ENCODE measurements around the gene RIPOR3. TPM values are rescaled to one million over a fixed set of nuclear protein-coding genes. Genes with fewer than 3 reads are reported as not detected.

RIPOR3 gene
- total RNA-seq, 1 donor from 2014 or later, result 0.12 TPM

DNA sequence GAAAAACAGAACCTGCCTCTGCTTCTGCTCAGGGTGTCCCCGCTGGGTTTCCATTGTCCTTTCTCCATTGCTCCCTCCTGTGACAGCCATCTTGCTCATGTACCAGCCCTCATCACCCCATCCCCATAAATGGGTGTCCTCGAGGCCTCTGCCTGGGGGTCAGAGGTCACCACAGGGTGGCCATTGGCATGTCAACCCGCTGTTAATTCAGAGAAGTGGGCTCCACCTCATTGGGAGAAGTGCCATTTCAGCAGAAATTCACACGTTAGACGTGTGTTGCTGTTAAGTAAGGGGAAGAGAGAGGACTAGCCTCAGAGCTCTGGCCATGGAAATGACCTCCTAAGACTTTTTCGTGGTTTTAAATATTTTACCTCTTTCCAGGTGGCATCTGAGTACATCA lies 109.2 kb downstream of the RIPOR3 start:
- peak; percentile 36 for DNase-seq (ENCODE audit: low spot score)
- peaks cover 23% of the 10 kb centered on the region for H3K36me3 Mint-ChIP-seq (ENCODE audit: low read depth)

DNA sequence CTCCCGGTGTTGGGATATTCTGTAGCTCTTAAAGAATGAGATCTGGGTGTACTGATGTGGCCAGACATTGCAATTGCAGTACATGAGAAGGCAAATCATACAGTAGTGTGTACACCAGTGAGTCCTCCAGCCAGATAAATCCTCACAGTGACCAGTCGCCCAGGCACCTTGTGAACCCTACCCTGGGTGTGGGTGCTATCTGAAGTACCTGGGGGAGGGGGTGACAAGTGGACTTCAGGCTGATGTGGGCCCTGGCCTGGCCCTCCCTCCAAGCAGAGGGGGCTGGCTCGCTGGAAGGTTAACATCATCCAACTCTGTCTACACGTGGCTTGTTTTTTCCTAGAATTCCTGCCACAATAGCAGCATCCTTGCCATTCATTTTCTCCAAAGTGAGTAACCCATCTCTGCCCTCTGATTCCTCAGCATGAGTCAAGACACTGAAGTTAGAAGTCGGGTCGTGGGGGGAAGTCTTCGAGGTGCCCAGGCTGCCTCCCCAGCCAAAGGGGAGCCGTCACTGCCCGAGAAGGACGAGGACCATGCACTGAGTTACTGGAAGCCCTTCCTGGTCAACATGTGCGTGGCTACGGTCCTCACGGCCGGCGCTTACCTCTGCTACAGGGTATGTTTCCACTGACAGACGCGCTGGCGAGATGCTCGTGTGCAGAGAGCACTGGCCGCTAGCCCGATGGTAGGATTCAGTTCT lies 110.3 kb downstream of the RIPOR3 start:
- TF ChIP-seq, protein P1, sequence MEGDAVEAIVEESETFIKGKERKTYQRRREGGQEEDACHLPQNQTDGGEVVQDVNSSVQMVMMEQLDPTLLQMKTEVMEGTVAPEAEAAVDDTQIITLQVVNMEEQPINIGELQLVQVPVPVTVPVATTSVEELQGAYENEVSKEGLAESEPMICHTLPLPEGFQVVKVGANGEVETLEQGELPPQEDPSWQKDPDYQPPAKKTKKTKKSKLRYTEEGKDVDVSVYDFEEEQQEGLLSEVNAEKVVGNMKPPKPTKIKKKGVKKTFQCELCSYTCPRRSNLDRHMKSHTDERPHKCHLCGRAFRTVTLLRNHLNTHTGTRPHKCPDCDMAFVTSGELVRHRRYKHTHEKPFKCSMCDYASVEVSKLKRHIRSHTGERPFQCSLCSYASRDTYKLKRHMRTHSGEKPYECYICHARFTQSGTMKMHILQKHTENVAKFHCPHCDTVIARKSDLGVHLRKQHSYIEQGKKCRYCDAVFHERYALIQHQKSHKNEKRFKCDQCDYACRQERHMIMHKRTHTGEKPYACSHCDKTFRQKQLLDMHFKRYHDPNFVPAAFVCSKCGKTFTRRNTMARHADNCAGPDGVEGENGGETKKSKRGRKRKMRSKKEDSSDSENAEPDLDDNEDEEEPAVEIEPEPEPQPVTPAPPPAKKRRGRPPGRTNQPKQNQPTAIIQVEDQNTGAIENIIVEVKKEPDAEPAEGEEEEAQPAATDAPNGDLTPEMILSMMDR (IDR thresholded peaks at IDR 0.05), result no peak
- H3K4me1 Mint-ChIP-seq (ENCODE audit: low read depth), result no peaks in the 10 kb centered on the region
- no peak overlapping the region for H3K4me3 Mint-ChIP-seq (ENCODE audit: unreplicated experiment)
- H3K36me3 Mint-ChIP-seq (ENCODE audit: low read depth), result peaks cover 20% of the 10 kb centered on the region
- H3K9me3 Mint-ChIP-seq (ENCODE audit: low read depth), result no peaks in the 10 kb centered on the region
- H3K27me3 Mint-ChIP-seq (ENCODE audit: low read depth), result no peaks in the 10 kb centered on the region
- no peak for DNase-seq (ENCODE audit: low spot score)
- no peak overlapping the region for H3K27ac Mint-ChIP-seq (ENCODE audit: unreplicated experiment)

More for the DNA sequence above, 109.2 kb downstream of the RIPOR3 start:
- Mint-ChIP-seq H3K27me3 (ENCODE audit: low read depth) (no peaks in the 10 kb centered on the region), H3K27ac (ENCODE audit: unreplicated experiment) (no peak overlapping the region), H3K4me3 (ENCODE audit: unreplicated experiment) (no peak overlapping the region), H3K4me1 (ENCODE audit: low read depth) (no peaks in the 10 kb centered on the region), H3K9me3 (ENCODE audit: low read depth) (no peaks in the 10 kb centered on the region)
- TF ChIP-seq, protein P1 (IDR thresholded peaks at IDR 0.05), result no peak

DNA sequence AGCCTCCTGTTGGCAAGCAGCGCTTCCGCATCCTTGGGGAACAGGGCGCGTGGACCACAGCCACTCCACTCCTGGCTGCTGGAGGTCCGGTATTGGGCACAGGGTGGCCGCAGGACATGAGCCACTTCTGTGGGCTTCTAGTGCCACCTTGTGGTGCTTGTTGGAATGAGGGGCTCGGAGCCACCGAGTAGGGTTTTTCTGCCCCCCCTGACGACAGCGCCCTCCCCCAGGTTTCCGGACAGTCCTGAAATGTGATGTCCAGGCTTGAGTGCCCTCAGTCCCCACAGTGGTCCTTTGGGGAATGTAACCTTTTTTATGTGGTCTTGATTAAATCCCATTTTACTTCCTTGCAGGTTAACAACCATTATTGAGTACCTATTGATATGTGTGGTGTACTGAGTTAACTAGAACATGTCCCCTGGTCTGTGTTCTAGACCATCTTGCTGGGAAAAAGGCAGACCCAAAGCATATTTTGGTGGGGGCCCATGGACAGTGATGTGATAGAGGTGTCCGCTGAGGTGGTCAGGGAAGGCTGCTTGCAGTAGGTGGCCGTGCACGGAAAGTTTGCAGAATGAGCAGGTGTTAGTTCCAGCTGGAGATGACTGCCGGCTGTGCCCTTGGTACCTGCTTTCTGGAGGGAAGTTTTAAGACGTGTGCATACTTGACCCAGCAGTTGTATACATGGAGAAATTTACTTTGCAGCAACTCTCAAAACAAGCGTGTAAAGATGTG lies 111.2 kb downstream of the RIPOR3 start:
- H3K4me1 Mint-ChIP-seq (ENCODE audit: low read depth), result no peaks in the 10 kb centered on the region
- no peak overlapping the region for H3K27ac Mint-ChIP-seq (ENCODE audit: unreplicated experiment)
- peaks cover 22% of the 10 kb centered on the region for H3K36me3 Mint-ChIP-seq (ENCODE audit: low read depth)
- DNase-seq (ENCODE audit: low spot score), result no peak
- TF ChIP-seq, protein P1 (IDR thresholded peaks at IDR 0.05), result peak; percentile 92
- H3K9me3 Mint-ChIP-seq (ENCODE audit: low read depth), result no peaks in the 10 kb centered on the region
- H3K4me3 Mint-ChIP-seq (ENCODE audit: unreplicated experiment), result no peak overlapping the region
- H3K27me3 Mint-ChIP-seq (ENCODE audit: low read depth), result no peaks in the 10 kb centered on the region

DNA sequence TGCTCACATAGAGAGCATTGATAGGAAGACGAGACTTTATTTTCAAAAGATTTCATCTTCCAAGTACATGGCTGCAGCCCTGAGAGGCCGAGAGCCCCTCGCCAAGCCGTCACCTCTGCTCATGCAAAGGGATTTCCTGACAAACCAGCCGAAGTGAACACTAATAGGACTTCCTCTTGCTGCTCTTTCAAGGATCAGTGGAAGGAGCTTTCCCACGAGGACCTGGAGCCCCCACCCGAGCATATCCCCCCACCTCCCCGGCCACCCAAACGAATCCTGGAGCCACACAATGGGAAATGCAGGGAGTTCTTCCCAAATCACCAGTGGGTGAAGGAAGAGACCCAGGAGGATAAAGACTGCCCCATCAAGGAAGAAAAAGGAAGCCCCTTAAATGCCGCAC lies 111.8 kb downstream of the RIPOR3 start:
- H3K4me3 Mint-ChIP-seq (ENCODE audit: unreplicated experiment), result no peak overlapping the region
- TF ChIP-seq, protein P1 (IDR thresholded peaks at IDR 0.05), result no peak
- no peaks in the 10 kb centered on the region for H3K4me1 Mint-ChIP-seq (ENCODE audit: low read depth)
- H3K27ac Mint-ChIP-seq (ENCODE audit: unreplicated experiment), result no peak overlapping the region
- peaks cover 28% of the 10 kb centered on the region for H3K36me3 Mint-ChIP-seq (ENCODE audit: low read depth)
- no peaks in the 10 kb centered on the region for H3K27me3 Mint-ChIP-seq (ENCODE audit: low read depth)
- DNase-seq (ENCODE audit: low spot score), result no peak
- H3K9me3 Mint-ChIP-seq (ENCODE audit: low read depth), result no peaks in the 10 kb centered on the region

DNA sequence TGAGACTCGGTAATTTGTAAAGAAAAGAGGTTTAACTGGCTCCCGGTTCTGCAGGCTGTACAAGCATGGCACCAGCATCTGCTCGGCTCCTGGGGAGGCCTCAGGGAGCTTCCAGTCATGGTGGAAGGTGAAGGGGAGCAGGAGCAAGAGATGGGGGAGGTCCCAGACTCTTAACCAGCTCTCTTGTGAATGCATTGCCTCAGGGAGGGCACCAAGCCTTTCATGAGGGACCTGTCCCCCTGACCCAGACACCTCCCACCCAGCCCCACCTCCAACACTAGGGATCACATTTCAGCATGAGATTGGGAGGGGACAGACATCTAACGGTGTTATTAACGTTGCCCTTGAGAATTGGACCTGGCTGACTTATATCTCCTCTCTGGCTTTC lies 112.6 kb downstream of the RIPOR3 start:
- Mint-ChIP-seq H3K9me3 (ENCODE audit: low read depth) (no peaks in the 10 kb centered on the region), H3K27me3 (ENCODE audit: low read depth) (no peaks in the 10 kb centered on the region), H3K36me3 (ENCODE audit: low read depth) (peaks cover 30% of the 10 kb centered on the region), H3K4me3 (ENCODE audit: unreplicated experiment) (no peak overlapping the region), H3K4me1 (ENCODE audit: low read depth) (no peaks in the 10 kb centered on the region), H3K27ac (ENCODE audit: unreplicated experiment) (no peak overlapping the region)
- TF ChIP-seq, protein P1 (IDR thresholded peaks at IDR 0.05), result no peak
- DNase-seq (ENCODE audit: low spot score), result no peak
